ENCODE measurements around the gene HAUS7. TPM values are rescaled to one million over a fixed set of nuclear protein-coding genes. Genes with fewer than 3 reads are reported as not detected.

The HAUS7 gene
- total and polyA plus RNA-seq, 2 experiments from 2014 or later: 59.8 to 77.9 TPM

GRCh38 chrX:153447581-153447960, 22.8 kb downstream of the HAUS7 start:
- no peak for ATAC-seq
- Histone ChIP-seq H3K9me2 (ENCODE audit: insufficient read depth) (no peaks in the 10 kb centered on the region), H4K20me1 (replicated peaks; ENCODE audit: insufficient read depth) (no peaks in the 10 kb centered on the region), H3K4me2 (no peak overlapping the region), H3K36me3 (ENCODE audit: insufficient read depth) (no peaks in the 10 kb centered on the region), H3K4me1 (ENCODE audit: insufficient read depth) (no peaks in the 10 kb centered on the region), H2AFZ (no peak overlapping the region), H3F3A (replicated peaks; ENCODE audit: low read depth) (no peaks in the 10 kb centered on the region), H3K27ac (ENCODE audit: low read depth) (no peak overlapping the region), H3K79me2 (replicated peaks; ENCODE audit: insufficient read depth) (no peaks in the 10 kb centered on the region), H3K27me3 (ENCODE audit: insufficient read depth) (no peaks in the 10 kb centered on the region), H3K4me3 (no peak overlapping the region)
- Mint-ChIP-seq H3K27me3 (ENCODE audit: insufficient read depth, low read depth, poor library complexity) (peaks cover 5% of the 10 kb centered on the region), H3K27ac (no peak overlapping the region), H3K36me3 (ENCODE audit: low read depth) (no peaks in the 10 kb centered on the region), H3K4me1 (no peaks in the 10 kb centered on the region), H3K4me3 (no peak overlapping the region), H3K9me3 (no peaks in the 10 kb centered on the region)
- DNase-seq (ENCODE audit: low spot score): no peak
- no peak for TF ChIP-seq EZH2 (IDR thresholded peaks at IDR 0.05; ENCODE audit: low read depth, unreplicated experiment)
- TF ChIP-seq STAT1 (IDR thresholded peaks at IDR 0.05; ENCODE audit: unreplicated experiment): no peak
- no peak for TF ChIP-seq ZNF331 (CRISPR knock-in tag; IDR thresholded peaks at IDR 0.05; ENCODE audit: low read depth)
- no peak for TF ChIP-seq CREB1 (CRISPR knock-in tag; IDR thresholded peaks at IDR 0.05; ENCODE audit: low read depth)
- no peak for TF ChIP-seq NANOG (IDR thresholded peaks at IDR 0.05; ENCODE audit: borderline replicate concordance)
- no peak for TF ChIP-seq ZNF462 (CRISPR knock-in tag; IDR thresholded peaks at IDR 0.05)
- TF ChIP-seq JUNB (IDR thresholded peaks at IDR 0.05; ENCODE audit: unreplicated experiment): no peak
- TF ChIP-seq ZNF114 (CRISPR knock-in tag; IDR thresholded peaks at IDR 0.05): no peak
- TF ChIP-seq ETS1 (IDR thresholded peaks at IDR 0.05): no peak
- TF ChIP-seq REST (IDR thresholded peaks at IDR 0.05; ENCODE audit: unreplicated experiment): no peak
- no peak for TF ChIP-seq EZH2phosphoT487 (IDR thresholded peaks at IDR 0.05; ENCODE audit: unreplicated experiment)
- TF ChIP-seq POLR2AphosphoS5 (IDR thresholded peaks at IDR 0.05; ENCODE audit: low read depth): no peak
- TF ChIP-seq CTCF (conservative IDR thresholded peaks at IDR 0.05; ENCODE audit: low read depth in 2 of 2): no peak

All from GM23338 (cell line).